ENCODE measurements around the gene LDB3.

LDB3 gene

GRCh38 chr10:86632951-86633350, 35.4 kb upstream of the LDB3 start:
- Histone ChIP-seq H3K27me3 (ENCODE audit: control insufficient read depth, insufficient read depth, low read length) (no peaks in the 10 kb centered on the region), H3K79me2 (no peaks in the 10 kb centered on the region), H3K27ac (no peak overlapping the region), H3K4me3 (ENCODE audit: low read depth, low read length) (no peak overlapping the region), H2AFZ (no peak overlapping the region), H3K4me1 (no peaks in the 10 kb centered on the region), H3K9ac (no peak overlapping the region), H3K9me3 (ENCODE audit: control insufficient read depth, low read length) (no peaks in the 10 kb centered on the region), H3K36me3 (ENCODE audit: control insufficient read depth, insufficient read depth, low read length) (no peaks in the 10 kb centered on the region), H3K4me2 (ENCODE audit: low read length) (no peak overlapping the region)
- TF ChIP-seq CTCF (IDR thresholded peaks at IDR 0.05): no peak

GRCh38 chr10:86635402-86635801, 32.9 kb upstream of the LDB3 start:
- no peaks in the 10 kb centered on the region for H3K9me3 ChIP-seq (ENCODE audit: control insufficient read depth, low read length)
- H3K27me3 ChIP-seq (ENCODE audit: control insufficient read depth, insufficient read depth, low read length): no peaks in the 10 kb centered on the region
- H3K4me3 ChIP-seq (ENCODE audit: low read depth, low read length): no peak overlapping the region
- no peak overlapping the region for H3K4me2 ChIP-seq (ENCODE audit: low read length)
- H3K79me2 ChIP-seq: no peaks in the 10 kb centered on the region
- H3K36me3 ChIP-seq (ENCODE audit: control insufficient read depth, insufficient read depth, low read length): no peaks in the 10 kb centered on the region
- H2AFZ ChIP-seq: no peak overlapping the region
- H3K27ac ChIP-seq: no peak overlapping the region
- H3K9ac ChIP-seq: no peak overlapping the region
- TF ChIP-seq CTCF (IDR thresholded peaks at IDR 0.05): no peak
- H3K4me1 ChIP-seq: no peaks in the 10 kb centered on the region

GRCh38 chr10:86636311-86636710, 32.0 kb upstream of the LDB3 start:
- Histone ChIP-seq H3K4me2 (ENCODE audit: low read length) (no peak overlapping the region), H3K4me1 (no peaks in the 10 kb centered on the region), H3K36me3 (ENCODE audit: control insufficient read depth, insufficient read depth, low read length) (no peaks in the 10 kb centered on the region), H3K4me3 (ENCODE audit: low read depth, low read length) (no peak overlapping the region), H3K9ac (no peak overlapping the region), H3K79me2 (no peaks in the 10 kb centered on the region), H3K27me3 (ENCODE audit: control insufficient read depth, insufficient read depth, low read length) (no peaks in the 10 kb centered on the region), H2AFZ (no peak overlapping the region), H3K27ac (no peak overlapping the region), H3K9me3 (ENCODE audit: control insufficient read depth, low read length) (no peaks in the 10 kb centered on the region)
- no peak for TF ChIP-seq CTCF (IDR thresholded peaks at IDR 0.05)

GRCh38 chr10:86642021-86642420, 26.3 kb upstream of the LDB3 start:
- no peak overlapping the region for H3K4me3 ChIP-seq (ENCODE audit: low read depth, low read length)
- no peaks in the 10 kb centered on the region for H3K4me1 ChIP-seq
- no peak for TF ChIP-seq CTCF (IDR thresholded peaks at IDR 0.05)

GRCh38 chr10:86642499-86642898, 25.8 kb upstream of the LDB3 start:
- H3K4me3 ChIP-seq (ENCODE audit: low read depth, low read length): no peak overlapping the region
- H3K27me3 ChIP-seq (ENCODE audit: control insufficient read depth, insufficient read depth, low read length): no peaks in the 10 kb centered on the region
- H2AFZ ChIP-seq: no peak overlapping the region
- H3K4me2 ChIP-seq (ENCODE audit: low read length): no peak overlapping the region
- H3K36me3 ChIP-seq (ENCODE audit: control insufficient read depth, insufficient read depth, low read length): no peaks in the 10 kb centered on the region
- H3K9me3 ChIP-seq (ENCODE audit: control insufficient read depth, low read length): no peaks in the 10 kb centered on the region
- H3K9ac ChIP-seq: no peak overlapping the region
- H3K4me1 ChIP-seq: no peaks in the 10 kb centered on the region
- TF ChIP-seq CTCF (IDR thresholded peaks at IDR 0.05): no peak
- no peaks in the 10 kb centered on the region for H3K79me2 ChIP-seq
- H3K27ac ChIP-seq: no peak overlapping the region

More at GRCh38 chr10:86642021-86642420, 26.3 kb upstream of the LDB3 start:
- no peak overlapping the region for H2AFZ ChIP-seq
- H3K9me3 ChIP-seq (ENCODE audit: control insufficient read depth, low read length): no peaks in the 10 kb centered on the region
- H3K36me3 ChIP-seq (ENCODE audit: control insufficient read depth, insufficient read depth, low read length): no peaks in the 10 kb centered on the region
- H3K27ac ChIP-seq: no peak overlapping the region
- H3K9ac ChIP-seq: no peak overlapping the region
- H3K79me2 ChIP-seq: no peaks in the 10 kb centered on the region
- no peak overlapping the region for H3K4me2 ChIP-seq (ENCODE audit: low read length)
- no peaks in the 10 kb centered on the region for H3K27me3 ChIP-seq (ENCODE audit: control insufficient read depth, insufficient read depth, low read length)
